ENCODE measurements around the gene RPAP3. TPM values are rescaled to one million over a fixed set of nuclear protein-coding genes. Genes with fewer than 3 reads are reported as not detected.

Gene RPAP3
- total and polyA plus RNA-seq, 9 of the 15 experiments (the other 6 are each of a cell fraction or from before 2014, with no cell fraction given): 40.0 to 92.1 (median 54.1) TPM

DNA sequence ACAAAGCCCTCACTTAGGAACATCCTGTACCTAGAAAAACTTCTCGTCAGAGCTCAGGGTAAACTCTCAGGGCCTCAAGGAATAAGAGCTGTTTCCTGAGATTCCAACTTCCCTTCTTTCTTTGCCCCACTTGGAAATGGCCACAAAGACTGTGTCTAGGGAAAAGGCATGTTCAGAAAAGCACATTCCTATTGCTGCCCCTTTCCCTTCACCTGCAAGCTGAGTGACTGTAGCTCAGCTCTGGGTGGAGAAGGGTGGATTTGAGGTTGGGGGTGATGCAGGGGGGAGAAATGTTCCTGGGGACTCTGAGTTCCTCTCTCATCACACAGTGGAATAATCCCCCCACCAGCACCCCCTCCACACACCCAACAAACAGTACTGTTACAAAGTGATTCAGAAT lies 12.7 kb upstream of the RPAP3 start:
- FAIRE-seq (no peak), ATAC-seq (no peak), DNase-seq (ENCODE audit: extremely low read depth in 1 of 4, low spot score in 3 of 4) (no peak)
- Histone ChIP-seq H3K9me1 (ENCODE audit: control insufficient read depth, insufficient read depth, low read length) (no peaks in the 10 kb centered on the region), H2AFZ (ENCODE audit: low read depth, low read length) (no peak overlapping the region), H3K4me1 (replicated peaks in 1 of 2; ENCODE audit: control insufficient read depth in 2 of 2, insufficient read depth in 2 of 2, low read length in 2 of 2) (peaks cover 3 to 4% of the 10 kb centered on the region in 2 experiments; a peak in 4 of 5 replicates), H3K79me2 (ENCODE audit: control insufficient read depth, insufficient read depth, low read length) (no peaks in the 10 kb centered on the region), H3K9ac (ENCODE audit: insufficient read depth in 1 of 2, low read depth in 2 of 2, low read length in 2 of 2) (no peak overlapping the region), H3K36me3 (ENCODE audit: control insufficient read depth, insufficient read depth, low read length) (no peaks in the 10 kb centered on the region), H3K4me2 (ENCODE audit: insufficient read depth, low read length) (no peak overlapping the region), H3K27me3 (ENCODE audit: control insufficient read depth in 2 of 2, insufficient read depth in 2 of 2, low read length in 2 of 2) (no peaks in the 10 kb centered on the region), H3K9me3 (replicated peaks; ENCODE audit: control insufficient read depth, insufficient read depth, low read depth, low read length) (no peaks in the 10 kb centered on the region), H4K20me1 (replicated peaks; ENCODE audit: control insufficient read depth, insufficient read depth, low read length) (no peaks in the 10 kb centered on the region; the same call in 1 of the 2 replicates), H3K4me3 (no peak overlapping the region), H3K27ac (ENCODE audit: extremely low read depth, low read depth, low read length) (no peak overlapping the region)
- in situ Hi-C loops (cut with MboI) (loop anchor here (10.0 kb wide), 1 partner anchor 56 kb away; the partner anchor contains the start of gene SLC48A1), intact Hi-C loops (cut with micrococcal nuclease) (loop anchor here (10.0 kb wide), 1 partner anchor 446 kb away; no protein-coding TSS in a partner anchor)
- BruUV-seq (replicated peaks): no TSS peak
- TF ChIP-seq MAZ (CRISPR knock-in tag; conservative IDR thresholded peaks at IDR 0.05 in 1 of 2, IDR thresholded peaks at IDR 0.05 in 1 of 2): no peak
- no peak for TF ChIP-seq TGIF2 (CRISPR knock-in tag; IDR thresholded peaks at IDR 0.05)
- no peak for TF ChIP-seq NR4A1 (CRISPR knock-in tag; IDR thresholded peaks at IDR 0.05)
- no peak for TF ChIP-seq NR4A1 (tag; IDR thresholded peaks at IDR 0.05)
- no peak for TF ChIP-seq C11orf30 (IDR thresholded peaks at IDR 0.05; ENCODE audit: low read depth)
- TF ChIP-seq CHCHD3 (CRISPR knock-in tag; IDR thresholded peaks at IDR 0.05): no peak
- no peak for TF ChIP-seq RBM34 (IDR thresholded peaks at IDR 0.05; ENCODE audit: borderline replicate concordance, insufficient read depth, low read length)
- TF ChIP-seq MEF2D (tag; conservative IDR thresholded peaks at IDR 0.05; ENCODE audit: low read depth): no peak
- TF ChIP-seq CTBP1 (IDR thresholded peaks at IDR 0.05; ENCODE audit: borderline replicate concordance): no peak
- TF ChIP-seq HDGF (IDR thresholded peaks at IDR 0.05): no peak
- TF ChIP-seq MTF1 (CRISPR knock-in tag; IDR thresholded peaks at IDR 0.05; ENCODE audit: borderline replicate concordance): no peak
- no peak for TF ChIP-seq POLR3G (IDR thresholded peaks at IDR 0.05; ENCODE audit: extremely low read depth, insufficient read length, insufficient replicate concordance)
- TF ChIP-seq BRCA1 (IDR thresholded peaks at IDR 0.05): no peak
- no peak for TF ChIP-seq BRCA1 (CRISPR knock-in tag; IDR thresholded peaks at IDR 0.05)
- TF ChIP-seq XRCC5 (IDR thresholded peaks at IDR 0.05; ENCODE audit: low read depth, low read length): no peak
- no peak for TF ChIP-seq TBL1XR1 (IDR thresholded peaks at IDR 0.05; ENCODE audit: low read length in 2 of 2)
- TF ChIP-seq, protein P1, sequence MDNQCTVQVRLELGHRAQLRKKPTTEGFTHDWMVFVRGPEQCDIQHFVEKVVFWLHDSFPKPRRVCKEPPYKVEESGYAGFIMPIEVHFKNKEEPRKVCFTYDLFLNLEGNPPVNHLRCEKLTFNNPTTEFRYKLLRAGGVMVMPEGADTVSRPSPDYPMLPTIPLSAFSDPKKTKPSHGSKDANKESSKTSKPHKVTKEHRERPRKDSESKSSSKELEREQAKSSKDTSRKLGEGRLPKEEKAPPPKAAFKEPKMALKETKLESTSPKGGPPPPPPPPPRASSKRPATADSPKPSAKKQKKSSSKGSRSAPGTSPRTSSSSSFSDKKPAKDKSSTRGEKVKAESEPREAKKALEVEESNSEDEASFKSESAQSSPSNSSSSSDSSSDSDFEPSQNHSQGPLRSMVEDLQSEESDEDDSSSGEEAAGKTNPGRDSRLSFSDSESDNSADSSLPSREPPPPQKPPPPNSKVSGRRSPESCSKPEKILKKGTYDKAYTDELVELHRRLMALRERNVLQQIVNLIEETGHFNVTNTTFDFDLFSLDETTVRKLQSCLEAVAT (IDR thresholded peaks at IDR 0.05): no peak
- ChIA-PET CTCF (ENCODE audit: low intra/inter-chr PET ratio) (interaction anchor here (1.8 kb wide), 1 partner anchor 57 kb away, joined by 10 read pairs; no protein-coding TSS in a partner anchor), POLR2A (no interaction called here)
- WGBS (ENCODE audit: insufficient coverage, low coverage, missing lambda C conversion rate): 45% methylated on average over 1 of the region's 1 CpG

Measured in K562 (cell line).